ENCODE results near the gene SLC46A2. TPM values are rescaled to one million over a fixed set of nuclear protein-coding genes. Genes with fewer than 3 reads are reported as not detected.

SLC46A2 gene
- total RNA-seq, 2 experiments from 2014 or later, result not detected

GRCh38 chr9:112863214-112863613 lies 27.5 kb downstream of the SLC46A2 start:
- Mint-ChIP-seq H3K27me3 (no peaks in the 10 kb centered on the region), H3K4me3 (no peak overlapping the region), H3K27ac (no peak overlapping the region), H3K4me1 (peaks cover 21% of the 10 kb centered on the region), H3K36me3 (ENCODE audit: low read depth) (peaks cover 4% of the 10 kb centered on the region), H3K9me3 (no peaks in the 10 kb centered on the region)
- CTCF ChIA-PET, result no interaction called here
- POLR2A ChIA-PET, result no interaction called here
- no peak for DNase-seq

- Mint-ChIP-seq H3K27ac (no peak overlapping the region), H3K4me1 (peaks cover 15% of the 10 kb centered on the region), H3K36me3 (ENCODE audit: low read depth) (peaks cover 4% of the 10 kb centered on the region), H3K27me3 (no peaks in the 10 kb centered on the region), H3K9me3 (no peaks in the 10 kb centered on the region), H3K4me3 (no peak overlapping the region)
- DNase-seq, result no peak
- CTCF ChIA-PET, result no interaction called here
- POLR2A ChIA-PET, result no interaction called here
Measured at GRCh38 chr9:112861638-112862555, 28.8 kb downstream of the SLC46A2 start.

- no peak overlapping the region for H3K4me3 Mint-ChIP-seq
- no peak for DNase-seq
Measured at GRCh38 chr9:112861155-112861554, 29.5 kb downstream of the SLC46A2 start.

GRCh38 chr9:112860451-112860850 lies 30.2 kb downstream of the SLC46A2 start:
- H3K4me3 Mint-ChIP-seq, result no peak overlapping the region
- no peak overlapping the region for H3K27ac Mint-ChIP-seq
- CTCF ChIA-PET, result no interaction called here
- DNase-seq, result no peak
- H3K9me3 Mint-ChIP-seq, result no peaks in the 10 kb centered on the region
- POLR2A ChIA-PET, result no interaction called here
- H3K36me3 Mint-ChIP-seq (ENCODE audit: low read depth), result no peaks in the 10 kb centered on the region
- H3K27me3 Mint-ChIP-seq, result no peaks in the 10 kb centered on the region
- H3K4me1 Mint-ChIP-seq, result peaks cover 15% of the 10 kb centered on the region

More at GRCh38 chr9:112861155-112861554, 29.5 kb downstream of the SLC46A2 start:
- ChIA-PET POLR2A (no interaction called here), CTCF (interaction anchor here (0.6 kb wide), 1 partner anchor 18 kb away, joined by 3 read pairs; no protein-coding TSS in a partner anchor)
- H3K36me3 Mint-ChIP-seq (ENCODE audit: low read depth), result peaks cover 4% of the 10 kb centered on the region
- H3K27me3 Mint-ChIP-seq, result no peaks in the 10 kb centered on the region
- no peak overlapping the region for H3K27ac Mint-ChIP-seq
- H3K9me3 Mint-ChIP-seq, result no peaks in the 10 kb centered on the region
- H3K4me1 Mint-ChIP-seq, result peaks cover 15% of the 10 kb centered on the region

- ChIA-PET CTCF (interaction anchor here (0.7 kb wide), 1 partner anchor 18 kb away, joined by 3 read pairs; no protein-coding TSS in a partner anchor), POLR2A (no interaction called here)
- H3K27me3 Mint-ChIP-seq, result no peaks in the 10 kb centered on the region
- H3K4me3 Mint-ChIP-seq, result no peak overlapping the region
- DNase-seq, result no peak
- no peaks in the 10 kb centered on the region for H3K9me3 Mint-ChIP-seq
- H3K36me3 Mint-ChIP-seq (ENCODE audit: low read depth), result no peaks in the 10 kb centered on the region
- no peak overlapping the region for H3K27ac Mint-ChIP-seq
- H3K4me1 Mint-ChIP-seq, result peaks cover 11% of the 10 kb centered on the region
Measured at GRCh38 chr9:112858625-112859147, 32.0 kb downstream of the SLC46A2 start.

- POLR2A ChIA-PET, result no interaction called here
- H3K9me3 Mint-ChIP-seq, result no peaks in the 10 kb centered on the region
- H3K4me3 Mint-ChIP-seq, result no peak overlapping the region
- DNase-seq, result no peak
- H3K27me3 Mint-ChIP-seq, result no peaks in the 10 kb centered on the region
- H3K36me3 Mint-ChIP-seq (ENCODE audit: low read depth), result no peaks in the 10 kb centered on the region
- CTCF ChIA-PET, result interaction anchor here (0.6 kb wide), 1 partner anchor 209 kb away, joined by 3 read pairs; no protein-coding TSS in a partner anchor
- no peak overlapping the region for H3K27ac Mint-ChIP-seq
- peaks cover 5% of the 10 kb centered on the region for H3K4me1 Mint-ChIP-seq
Measured at GRCh38 chr9:112858005-112858404, 32.7 kb downstream of the SLC46A2 start.

- Mint-ChIP-seq H3K27me3 (no peaks in the 10 kb centered on the region), H3K4me1 (no peaks in the 10 kb centered on the region)
Measured at GRCh38 chr9:112856843-112857242, 33.8 kb downstream of the SLC46A2 start.

GRCh38 chr9:112856200-112856599 lies 34.5 kb downstream of the SLC46A2 start:
- ChIA-PET CTCF (interaction anchor here (0.6 to 1.9 kb wide), 2 partner anchors 11 to 411 kb away, joined by 3 to 5 read pairs; no protein-coding TSS in a partner anchor), POLR2A (no interaction called here)
- no peak overlapping the region for H3K4me3 Mint-ChIP-seq
- H3K27me3 Mint-ChIP-seq, result no peaks in the 10 kb centered on the region
- no peaks in the 10 kb centered on the region for H3K4me1 Mint-ChIP-seq
- H3K9me3 Mint-ChIP-seq, result no peaks in the 10 kb centered on the region
- no peaks in the 10 kb centered on the region for H3K36me3 Mint-ChIP-seq (ENCODE audit: low read depth)
- no peak overlapping the region for H3K27ac Mint-ChIP-seq
- DNase-seq, result no peak

More at GRCh38 chr9:112856843-112857242, 33.8 kb downstream of the SLC46A2 start:
- H3K9me3 Mint-ChIP-seq, result no peaks in the 10 kb centered on the region
- DNase-seq, result no peak
- ChIA-PET POLR2A (no interaction called here), CTCF (interaction anchor here (1.0 kb wide), 1 partner anchor 12 kb away, joined by 3 read pairs; no protein-coding TSS in a partner anchor)
- no peak overlapping the region for H3K27ac Mint-ChIP-seq
- H3K4me3 Mint-ChIP-seq, result no peak overlapping the region
- no peaks in the 10 kb centered on the region for H3K36me3 Mint-ChIP-seq (ENCODE audit: low read depth)

GRCh38 chr9:112854657-112855056 lies 36.0 kb downstream of the SLC46A2 start:
- no peaks in the 10 kb centered on the region for H3K36me3 Mint-ChIP-seq (ENCODE audit: low read depth)
- H3K4me1 Mint-ChIP-seq, result no peaks in the 10 kb centered on the region
- no peak overlapping the region for H3K4me3 Mint-ChIP-seq
- CTCF ChIA-PET, result interaction anchor here (1.9 kb wide), 1 partner anchor 9 kb away, joined by 5 read pairs; no protein-coding TSS in a partner anchor
- no peaks in the 10 kb centered on the region for H3K27me3 Mint-ChIP-seq
- H3K27ac Mint-ChIP-seq, result no peak overlapping the region
- no peaks in the 10 kb centered on the region for H3K9me3 Mint-ChIP-seq
- no peak for DNase-seq
- POLR2A ChIA-PET, result no interaction called here

GRCh38 chr9:112853882-112854585 lies 36.6 kb downstream of the SLC46A2 start:
- no peaks in the 10 kb centered on the region for H3K27me3 Mint-ChIP-seq
- no peak overlapping the region for H3K4me3 Mint-ChIP-seq
- H3K4me1 Mint-ChIP-seq, result no peaks in the 10 kb centered on the region
- no peaks in the 10 kb centered on the region for H3K9me3 Mint-ChIP-seq
- DNase-seq, result no peak
- ChIA-PET POLR2A (no interaction called here), CTCF (interaction anchor here (1.9 kb wide), 1 partner anchor 9 kb away, joined by 5 read pairs; no protein-coding TSS in a partner anchor)
- no peaks in the 10 kb centered on the region for H3K36me3 Mint-ChIP-seq (ENCODE audit: low read depth)
- H3K27ac Mint-ChIP-seq, result no peak overlapping the region

- Mint-ChIP-seq H3K4me1 (peaks cover 1% of the 10 kb centered on the region), H3K4me3 (no peak overlapping the region), H3K9me3 (no peaks in the 10 kb centered on the region), H3K27me3 (no peaks in the 10 kb centered on the region), H3K27ac (no peak overlapping the region), H3K36me3 (ENCODE audit: low read depth) (no peaks in the 10 kb centered on the region)
- ChIA-PET POLR2A (no interaction called here), CTCF (interaction anchor here (1.2 kb wide), 1 partner anchor 50 kb away, joined by 3 read pairs; no protein-coding TSS in a partner anchor)
- DNase-seq, result no peak
Measured at GRCh38 chr9:112852741-112853504, 37.8 kb downstream of the SLC46A2 start.

GRCh38 chr9:112850840-112851239 lies 39.8 kb downstream of the SLC46A2 start:
- Mint-ChIP-seq H3K9me3 (no peaks in the 10 kb centered on the region), H3K27me3 (no peaks in the 10 kb centered on the region), H3K4me1 (peaks cover 1% of the 10 kb centered on the region), H3K36me3 (ENCODE audit: low read depth) (no peaks in the 10 kb centered on the region), H3K27ac (no peak overlapping the region), H3K4me3 (no peak overlapping the region)
- CTCF ChIA-PET, result no interaction called here
- no peak for DNase-seq
- POLR2A ChIA-PET, result no interaction called here

All from activated CD4-positive, alpha-beta T cell treated with anti-CD3 and anti-CD28 coated beads, Interleukin-2, amount 10 ng/mL, durations not matched to agents 7 days and 5 days (primary cell).